Mesenchymal stem cell (in vitro differentiated cells and primary cell): ENCODE measurements around the gene ADAM12.

ENCODE experiments used
- DNase-seq: peaks from one replicate; pipeline ENCODE4 v3.0.0-alpha.2; 2013
- H2AFZ ChIP-seq: one replicate; pipeline ENCODE4 v1.6.1; 2013; ENCODE audit warnings: low read depth, mild to moderate bottlenecking, control low read depth, inconsistent platforms, low read length, moderate library complexity
- H2AK5ac ChIP-seq: 2 replicates; pipeline ENCODE4 v1.6.1; 2013; ENCODE audit warnings: low read length, moderate library complexity, mild to moderate bottlenecking, inconsistent platforms; ENCODE audit not compliant: severe bottlenecking
- H2BK120ac ChIP-seq: one replicate; pipeline ENCODE4 v1.6.1; 2013; ENCODE audit warnings: low read depth, mild to moderate bottlenecking, inconsistent platforms, low read length, moderate library complexity
- H2BK12ac ChIP-seq, 2 experiments: one replicate each; pipeline ENCODE4 v1.6.1; 2013; ENCODE audit warnings: inconsistent platforms in 2 of 2, low read length in 2 of 2, mild to moderate bottlenecking in 2 of 2, moderate library complexity in 2 of 2, control low read depth in 1 of 2
- H2BK15ac ChIP-seq: one replicate; pipeline ENCODE4 v1.6.1; 2013; ENCODE audit warnings: mild to moderate bottlenecking, low read depth, inconsistent platforms; ENCODE audit not compliant: poor library complexity, severe bottlenecking
- H2BK5ac ChIP-seq: 2 replicates; pipeline ENCODE4 v1.6.1; 2013; ENCODE audit warnings: low read depth, mild to moderate bottlenecking, low read length, control low read depth, inconsistent platforms; ENCODE audit not compliant: poor library complexity, severe bottlenecking
- H3K14ac ChIP-seq, 2 experiments: one replicate each; pipeline ENCODE4 v1.6.1; 2013; ENCODE audit warnings: inconsistent platforms in 2 of 2, low read length in 2 of 2, control low read depth in 1 of 2, mild to moderate bottlenecking in 1 of 2, moderate library complexity in 1 of 2
- H3K18ac ChIP-seq, 2 experiments: one replicate each; pipeline ENCODE4 v1.6.1; 2013; ENCODE audit warnings: inconsistent platforms in 2 of 2, low read length in 2 of 2, control low read depth in 1 of 2, low read depth in 1 of 2, mild to moderate bottlenecking in 1 of 2
- H3K23ac ChIP-seq, 2 experiments: one replicate each; pipeline ENCODE4 v1.6.1; 2013; ENCODE audit warnings: inconsistent platforms in 2 of 2, low read length in 2 of 2, mild to moderate bottlenecking in 2 of 2, moderate library complexity in 2 of 2, control low read depth in 1 of 2
- H3K27ac ChIP-seq: 2 replicates; pipeline ENCODE4 v1.5.1; 2013; ENCODE audit warnings: mild to moderate bottlenecking, moderate library complexity, low read length, control low read depth, inconsistent platforms; ENCODE audit not compliant: poor library complexity, severe bottlenecking
- H3K27me3 ChIP-seq, 2 experiments: 2 replicates each; pipeline versions ENCODE4 v1.6.1 to v1.7.0; 2013; ENCODE audit warnings: low read length in 2 of 2, mild to moderate bottlenecking in 2 of 2, moderate library complexity in 2 of 2, control low read depth in 1 of 2, inconsistent platforms in 1 of 2; ENCODE audit not compliant: control insufficient read depth in 1 of 2, insufficient read depth in 1 of 2
- H3K36me3 ChIP-seq, 2 experiments: 2 replicates each; pipeline versions ENCODE4 v1.6.1 to v1.7.0; 2013; ENCODE audit warnings: low read length in 2 of 2, control low read depth in 1 of 2, inconsistent platforms in 1 of 2, low read depth in 1 of 2, mild to moderate bottlenecking in 1 of 2; ENCODE audit not compliant: insufficient read depth in 2 of 2, control insufficient read depth in 1 of 2
- H3K4ac ChIP-seq, 2 experiments: one replicate each; pipeline ENCODE4 v1.6.1; 2013; ENCODE audit warnings: inconsistent platforms in 2 of 2, low read length in 2 of 2, mild to moderate bottlenecking in 2 of 2, moderate library complexity in 2 of 2, control low read depth in 1 of 2, low read depth in 1 of 2
- H3K4me1 ChIP-seq: 2 replicates; pipeline ENCODE4 v1.6.1; 2013; ENCODE audit warnings: low read depth, low read length, control low read depth; ENCODE audit not compliant: control insufficient read depth, insufficient read depth
- H3K4me2 ChIP-seq: 2 replicates; pipeline ENCODE4 v1.6.1; 2013; ENCODE audit warnings: low read length, mild to moderate bottlenecking, inconsistent platforms; ENCODE audit not compliant: poor library complexity, severe bottlenecking
- H3K4me3 ChIP-seq, 2 experiments: 2 replicates each; pipeline versions ENCODE4 v1.5.1 to v1.7.0; 2013; ENCODE audit warnings: low read length in 2 of 2, mild to moderate bottlenecking in 2 of 2, control low read depth in 1 of 2, low read depth in 1 of 2; ENCODE audit not compliant: insufficient read depth in 1 of 2
- H3K79me1 ChIP-seq: replicated peaks from 2 replicates; pipeline ENCODE4 v1.6.1; 2013; ENCODE audit warnings: mild to moderate bottlenecking, control low read depth, low read length, inconsistent platforms; ENCODE audit not compliant: poor library complexity, severe bottlenecking
- H3K9ac ChIP-seq: 2 replicates; pipeline ENCODE4 v1.7.0; 2013; ENCODE audit warnings: mild to moderate bottlenecking, low read length, moderate library complexity
- H3K9me3 ChIP-seq: 2 replicates; pipeline ENCODE4 v1.7.0; 2013; ENCODE audit warnings: mild to moderate bottlenecking, low read length; ENCODE audit not compliant: control insufficient read depth
- H4K8ac ChIP-seq: one replicate; pipeline ENCODE4 v1.6.1; 2013; ENCODE audit warnings: inconsistent platforms, mild to moderate bottlenecking, low read length, moderate library complexity
- H4K91ac ChIP-seq: one replicate; pipeline ENCODE4 v1.6.1; 2013; ENCODE audit warnings: mild to moderate bottlenecking, low read length, inconsistent platforms
- WGBS: methylation state at CpG from one replicate; pipeline ENCODE4 v1.1.7; 2013; ENCODE audit warnings: mixed read lengths; 5-methylcytosine and 5-hydroxymethylcytosine counted together

ADAM12 gene

DNA sequence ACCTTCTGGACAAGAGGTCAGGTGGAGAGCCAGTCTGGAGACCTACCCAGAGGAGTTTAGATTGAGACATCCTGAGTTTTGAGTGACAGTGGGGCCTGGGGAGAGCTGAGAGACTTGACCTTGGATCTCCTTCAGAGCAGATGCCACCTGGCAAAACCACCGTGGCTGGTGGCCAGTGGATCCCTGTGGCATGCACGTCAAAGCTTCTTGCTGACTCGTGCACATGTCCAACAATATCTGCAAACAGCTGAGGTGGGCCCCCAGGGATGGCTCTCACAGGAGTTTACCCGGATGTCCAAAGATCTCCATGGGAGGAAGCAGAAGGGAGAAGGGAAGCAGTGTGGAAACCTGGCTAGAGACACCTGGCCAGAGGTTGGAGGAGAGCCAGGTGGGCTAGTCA is 261.4 kb downstream of the ADAM12 start:
- Histone ChIP-seq H3K27me3 (no peaks in the 10 kb centered on the region), H2AFZ (no peak overlapping the region), H3K18ac (no peak overlapping the region), H2AK5ac (no peak overlapping the region), H4K8ac (no peak overlapping the region), H3K14ac (no peak overlapping the region), H3K27ac (no peak overlapping the region), H4K91ac (no peak overlapping the region), H3K9me3 (no peaks in the 10 kb centered on the region), H3K4me2 (no peak overlapping the region), H3K36me3 (peaks cover 30 to 62% of the 10 kb centered on the region in 2 experiments), H2BK15ac (no peak overlapping the region), H3K9ac (no peak overlapping the region), H3K4ac (no peak overlapping the region), H3K23ac (no peak overlapping the region), H2BK120ac (no peak overlapping the region), H3K4me3 (peak overlapping the region in 1 of 2 experiments; percentile 9), H3K4me1 (peaks cover 9% of the 10 kb centered on the region), H2BK12ac (no peak overlapping the region), H2BK5ac (no peak overlapping the region), H3K79me1 (peaks cover 14% of the 10 kb centered on the region)
- no peak for DNase-seq
- 80% methylated on average over 4 of the region's 4 CpGs for WGBS

DNA sequence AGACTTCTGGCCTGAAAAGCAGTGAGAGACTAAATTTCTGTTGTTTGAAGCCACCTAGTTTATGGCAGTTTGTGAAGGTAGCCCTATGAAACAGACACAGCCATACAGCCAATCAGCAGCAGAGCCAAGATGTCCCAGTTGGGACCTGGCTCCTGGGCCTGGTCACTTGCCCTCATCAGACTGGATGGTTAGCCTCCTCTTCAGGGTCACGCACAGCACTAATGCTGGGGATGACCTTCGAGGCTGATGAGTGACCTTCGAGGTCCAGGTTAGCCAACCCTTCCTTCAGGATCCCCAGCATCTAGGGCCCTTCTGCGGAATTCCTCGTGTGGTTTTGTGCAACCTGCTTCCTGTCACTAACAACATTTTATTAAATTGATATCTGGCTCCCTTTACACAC is 262.3 kb downstream of the ADAM12 start:
- H2AK5ac ChIP-seq = no peak overlapping the region
- H2BK5ac ChIP-seq = no peak overlapping the region
- no peak overlapping the region for H2AFZ ChIP-seq
- H3K9me3 ChIP-seq = no peaks in the 10 kb centered on the region
- H2BK12ac ChIP-seq = no peak overlapping the region
- no peak overlapping the region for H2BK15ac ChIP-seq
- H3K79me1 ChIP-seq = peaks cover 14% of the 10 kb centered on the region
- no peaks in the 10 kb centered on the region for H3K27me3 ChIP-seq
- no peak overlapping the region for H3K23ac ChIP-seq
- no peak overlapping the region for H4K91ac ChIP-seq
- no peak overlapping the region for H3K4ac ChIP-seq
- no peak overlapping the region for H3K4me3 ChIP-seq
- H3K4me2 ChIP-seq = no peak overlapping the region
- peaks cover 30 to 67% of the 10 kb centered on the region in 2 experiments for H3K36me3 ChIP-seq
- H3K4me1 ChIP-seq = peaks cover 7% of the 10 kb centered on the region
- no peak overlapping the region for H4K8ac ChIP-seq
- no peak overlapping the region for H3K27ac ChIP-seq
- DNase-seq = no peak
- H3K9ac ChIP-seq = no peak overlapping the region
- 95% methylated on average over 5 of the region's 5 CpGs for WGBS
- H2BK120ac ChIP-seq = no peak overlapping the region
- H3K14ac ChIP-seq = no peak overlapping the region
- no peak overlapping the region for H3K18ac ChIP-seq

- 95% methylated on average over 7 of the region's 9 CpGs for WGBS
- Histone ChIP-seq H4K91ac (no peak overlapping the region), H3K18ac (no peak overlapping the region)
Measured at GRCh38 chr10:126124668-126125349, 263.5 kb downstream of the ADAM12 start.

DNA sequence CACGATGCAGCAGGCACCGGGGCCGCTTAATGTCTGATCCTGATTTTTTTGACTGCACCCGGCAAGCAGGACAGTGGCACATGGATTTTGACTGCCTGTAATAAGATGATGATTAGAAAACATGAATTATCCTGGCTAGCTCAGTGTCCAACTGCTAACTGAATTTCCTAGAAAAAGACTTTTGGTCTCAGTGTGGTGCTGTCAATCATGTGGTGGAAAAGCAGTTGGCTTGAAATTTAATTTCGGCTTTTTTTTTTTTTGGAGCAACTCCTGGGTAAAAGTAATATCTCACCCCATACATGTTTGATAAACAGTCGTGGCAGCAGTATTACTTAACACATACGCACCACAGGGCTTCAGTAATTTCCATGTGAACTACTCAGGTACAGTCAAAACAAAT is 264.2 kb downstream of the ADAM12 start:
- no peak overlapping the region for H2BK120ac ChIP-seq
- peaks cover 15% of the 10 kb centered on the region for H3K79me1 ChIP-seq
- no peak overlapping the region for H4K91ac ChIP-seq

More at GRCh38 chr10:126124668-126125349, 263.5 kb downstream of the ADAM12 start:
- H3K23ac ChIP-seq = no peak overlapping the region
- H2BK120ac ChIP-seq = no peak overlapping the region
- H3K27me3 ChIP-seq = no peaks in the 10 kb centered on the region
- no peak overlapping the region for H3K27ac ChIP-seq
- no peak overlapping the region for H2AFZ ChIP-seq
- H3K79me1 ChIP-seq = peaks cover 14% of the 10 kb centered on the region
- no peak overlapping the region for H2AK5ac ChIP-seq
- H4K8ac ChIP-seq = no peak overlapping the region
- peaks cover 5% of the 10 kb centered on the region for H3K4me1 ChIP-seq
- H3K9me3 ChIP-seq = no peaks in the 10 kb centered on the region
- no peak overlapping the region for H2BK12ac ChIP-seq
- no peak overlapping the region for H3K4me2 ChIP-seq
- no peak for DNase-seq
- H2BK15ac ChIP-seq = no peak overlapping the region
- H3K14ac ChIP-seq = no peak overlapping the region
- no peak overlapping the region for H2BK5ac ChIP-seq
- H3K4me3 ChIP-seq = no peak overlapping the region
- H3K4ac ChIP-seq = no peak overlapping the region
- H3K9ac ChIP-seq = no peak overlapping the region
- H3K36me3 ChIP-seq = peaks cover 30 to 73% of the 10 kb centered on the region in 2 experiments

More for the DNA sequence above, 264.2 kb downstream of the ADAM12 start:
- Histone ChIP-seq H3K23ac (no peak overlapping the region), H3K4me3 (no peak overlapping the region), H3K4ac (no peak overlapping the region), H2BK5ac (no peak overlapping the region), H3K27me3 (no peaks in the 10 kb centered on the region), H3K18ac (no peak overlapping the region), H3K36me3 (peaks cover 29 to 73% of the 10 kb centered on the region in 2 experiments), H2AFZ (no peak overlapping the region), H3K4me1 (peaks cover 4% of the 10 kb centered on the region), H3K27ac (no peak overlapping the region), H3K4me2 (no peak overlapping the region), H3K9me3 (no peaks in the 10 kb centered on the region), H2BK15ac (no peak overlapping the region), H4K8ac (no peak overlapping the region), H2AK5ac (no peak overlapping the region), H2BK12ac (no peak overlapping the region), H3K14ac (no peak overlapping the region), H3K9ac (no peak overlapping the region)
- DNase-seq = no peak
- 89% methylated on average over 7 of the region's 7 CpGs for WGBS
